GM10847 (cell line): Measurements from ENCODE around the gene CLCN2.
A peak's percentile ranks its signal among the peaks of the same experiment; 100 is the strongest.

Experiments used
- POLR2A ChIP-seq: IDR thresholded peaks from 2 replicates; pipeline ENCODE4 v1.6.1; 2011; ENCODE audit not compliant: insufficient read length; ENCODE audit errors: extremely low read depth

The CLCN2 gene

DNA sequence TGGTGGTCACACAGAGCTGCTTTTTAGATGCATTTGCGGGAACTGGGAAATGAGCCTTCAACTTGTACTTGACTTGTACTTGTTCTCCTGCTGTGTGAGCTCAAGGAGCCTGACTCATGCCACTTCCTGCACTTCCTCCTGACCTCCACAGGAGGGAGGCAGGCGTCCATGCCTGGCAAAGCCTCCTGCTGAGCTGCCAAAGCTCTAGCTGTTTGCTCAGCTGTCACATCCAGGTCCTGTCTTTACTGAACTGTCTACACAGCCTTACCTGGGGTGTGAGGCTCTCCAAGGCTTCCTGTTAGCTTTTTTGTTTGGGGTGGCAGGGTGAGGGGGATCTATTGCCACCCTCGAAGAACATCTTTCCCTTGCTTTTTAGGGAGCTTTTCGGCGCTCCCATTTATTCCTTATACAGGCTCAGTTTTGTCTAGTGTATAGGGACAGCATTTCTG is 10.2 kb upstream of the CLCN2 start:
- no peak for TF ChIP-seq POLR2A

DNA sequence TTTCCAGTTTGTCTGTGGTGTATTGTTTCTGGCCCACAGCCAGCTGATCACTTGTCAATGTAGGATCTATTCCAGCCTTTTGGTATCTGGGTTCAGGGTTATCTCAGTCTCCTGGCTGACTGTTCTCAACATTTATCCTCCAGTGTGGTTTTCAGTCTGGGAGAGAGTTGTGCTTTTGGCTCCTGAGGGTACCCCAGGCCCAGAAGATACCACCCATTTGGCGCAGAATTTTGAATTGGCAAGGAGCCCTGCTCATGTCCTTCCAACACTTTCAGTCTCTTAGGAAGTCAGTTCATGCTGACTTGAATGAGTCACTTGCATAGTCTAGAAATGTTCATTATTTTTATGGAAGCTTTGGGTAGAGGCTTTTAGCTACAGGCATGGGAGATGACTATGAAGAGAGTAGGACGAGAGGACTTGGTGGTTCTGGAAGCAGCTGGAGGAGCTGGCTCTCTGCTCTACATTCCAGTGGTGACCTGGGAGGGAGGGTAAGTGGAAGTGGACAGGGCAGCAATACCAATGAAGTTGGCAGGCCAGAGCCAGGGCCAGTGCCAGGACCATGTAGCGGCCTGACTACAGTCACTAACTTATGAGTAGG is 7.3 kb upstream of the CLCN2 start:
- no peak for TF ChIP-seq POLR2A

DNA sequence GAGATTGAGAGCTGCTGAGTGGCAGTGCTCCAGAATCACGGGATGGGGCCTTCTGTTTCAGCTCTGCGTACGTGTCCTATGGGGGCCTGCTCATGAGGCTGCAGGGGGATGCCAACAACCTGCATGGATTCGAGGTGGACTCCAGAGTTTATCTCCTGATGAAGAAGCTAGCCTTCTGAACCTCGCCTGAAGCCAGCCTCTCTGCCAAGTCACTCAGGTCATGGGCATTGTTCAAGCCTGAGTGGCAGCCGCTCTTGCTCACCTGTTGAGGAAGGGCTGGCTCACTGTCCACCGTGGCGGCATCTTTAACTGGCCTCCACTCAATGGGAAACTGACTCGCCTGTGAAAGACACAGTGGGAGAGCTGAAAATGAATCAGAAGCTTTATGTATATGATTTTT is 6.7 kb upstream of the CLCN2 start:
- no peak for TF ChIP-seq POLR2A

DNA sequence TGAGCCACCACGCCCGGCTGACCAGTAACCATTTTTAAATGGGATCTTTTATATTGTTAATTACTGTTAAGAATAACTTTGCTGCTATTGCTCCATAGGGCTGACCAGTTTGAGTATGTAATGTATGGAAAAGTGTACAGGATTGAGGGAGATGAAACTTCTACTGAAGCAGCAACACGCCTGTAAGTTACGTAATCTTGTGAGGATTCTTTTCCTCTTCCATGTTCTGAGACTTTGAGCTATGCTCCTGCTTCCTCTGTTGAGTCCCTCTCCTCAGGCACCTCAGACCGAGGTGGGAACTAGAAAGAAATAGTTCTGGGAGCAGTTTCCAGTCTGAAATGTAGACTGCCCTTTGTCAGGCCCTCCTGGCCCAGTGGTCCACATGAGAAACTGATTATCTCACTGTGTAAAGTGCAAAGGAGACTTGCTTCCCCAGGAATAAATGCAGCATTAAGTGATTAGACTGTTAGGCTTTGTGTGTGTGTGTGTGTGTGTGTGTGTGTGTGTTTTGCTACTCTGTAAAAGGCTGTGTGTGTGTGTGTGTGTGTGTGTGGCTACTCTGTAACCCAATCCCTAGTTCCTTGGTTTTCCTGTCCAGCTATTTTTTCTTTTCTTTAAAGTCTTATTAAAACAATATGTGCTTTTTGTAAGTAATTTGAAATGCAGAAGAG is 5.3 kb upstream of the CLCN2 start:
- TF ChIP-seq POLR2A = no peak

DNA sequence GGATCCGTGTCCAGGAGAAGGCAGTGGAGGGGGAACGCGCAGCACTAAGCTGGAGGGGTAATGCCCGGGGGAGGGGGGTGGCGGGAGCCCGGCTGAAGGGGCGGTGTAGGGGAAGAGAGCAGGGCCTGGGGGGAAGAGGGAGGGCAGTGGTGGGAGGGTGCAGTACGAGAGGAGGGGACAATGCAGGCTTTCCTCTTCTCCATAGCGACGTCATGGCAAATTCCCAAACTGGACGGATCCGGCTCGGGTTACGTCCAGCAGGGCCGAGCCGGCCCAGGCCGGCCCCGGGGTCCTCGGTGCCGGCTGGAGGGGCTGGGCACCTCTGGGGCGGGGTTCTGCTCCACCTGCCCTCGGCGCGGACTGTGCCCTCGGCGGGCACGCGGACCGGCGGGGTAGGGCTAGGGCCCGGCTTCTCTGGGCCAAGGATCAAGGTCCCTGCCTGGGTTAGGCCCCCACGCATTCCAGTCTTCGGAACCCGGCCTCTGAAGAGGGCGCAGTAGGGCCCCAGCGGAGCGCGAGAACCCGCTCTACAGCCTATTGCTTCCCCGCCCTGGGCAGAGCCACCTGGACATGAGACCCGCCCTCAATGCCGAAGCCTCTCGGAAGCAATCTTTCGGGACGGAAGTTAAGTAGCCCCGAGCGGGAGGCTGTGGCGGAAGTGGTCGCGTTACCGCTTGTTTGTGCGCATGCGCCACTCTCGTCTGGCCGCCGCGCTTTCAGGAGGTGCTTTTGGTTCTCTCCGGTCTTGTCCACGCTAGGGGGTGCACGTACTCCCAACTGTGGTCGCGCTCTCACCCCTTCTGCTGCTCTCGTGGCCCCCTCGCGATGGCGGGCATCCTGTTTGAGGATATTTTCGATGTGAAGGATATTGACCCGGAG is 1.5 kb upstream of the CLCN2 start:
- peak; percentile 75 for TF ChIP-seq POLR2A

DNA sequence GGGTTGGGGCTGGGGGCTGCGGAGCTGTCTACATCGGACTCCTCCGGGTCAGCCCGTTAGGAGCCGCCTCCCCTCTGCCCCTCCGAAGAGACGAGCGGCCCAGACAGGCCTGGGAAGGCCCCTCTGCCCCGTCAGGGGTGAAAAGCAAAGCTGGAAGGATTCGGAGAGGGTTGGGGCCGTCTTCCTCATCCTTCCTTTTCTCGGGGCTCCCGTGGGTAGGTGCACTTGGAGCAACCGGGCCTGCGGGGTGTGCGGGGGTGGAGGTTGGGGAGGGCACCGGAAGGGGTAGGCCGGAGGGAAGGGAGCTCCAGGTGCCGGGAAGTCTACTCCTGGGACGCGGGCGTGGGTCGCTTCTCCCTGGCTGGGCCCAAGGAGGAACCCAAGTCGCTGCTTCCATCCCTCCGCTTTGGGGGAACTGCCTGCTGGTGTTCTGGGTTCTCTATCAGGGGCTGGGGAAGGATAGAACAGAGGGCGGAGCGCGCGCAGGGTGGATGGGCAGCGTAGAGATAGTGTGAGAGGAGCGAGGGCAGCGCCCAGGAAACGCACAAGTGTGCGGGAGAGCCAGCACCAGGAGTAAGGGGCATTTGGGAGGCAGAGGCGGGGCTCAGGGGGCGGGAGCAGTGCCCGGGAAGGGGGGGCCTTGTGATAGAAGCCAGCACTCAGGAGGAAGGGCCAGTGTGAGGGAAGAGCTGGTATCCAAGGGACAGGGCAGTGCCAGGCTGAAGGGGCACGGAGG is 695 bp upstream of the CLCN2 start:
- no peak for TF ChIP-seq POLR2A

DNA sequence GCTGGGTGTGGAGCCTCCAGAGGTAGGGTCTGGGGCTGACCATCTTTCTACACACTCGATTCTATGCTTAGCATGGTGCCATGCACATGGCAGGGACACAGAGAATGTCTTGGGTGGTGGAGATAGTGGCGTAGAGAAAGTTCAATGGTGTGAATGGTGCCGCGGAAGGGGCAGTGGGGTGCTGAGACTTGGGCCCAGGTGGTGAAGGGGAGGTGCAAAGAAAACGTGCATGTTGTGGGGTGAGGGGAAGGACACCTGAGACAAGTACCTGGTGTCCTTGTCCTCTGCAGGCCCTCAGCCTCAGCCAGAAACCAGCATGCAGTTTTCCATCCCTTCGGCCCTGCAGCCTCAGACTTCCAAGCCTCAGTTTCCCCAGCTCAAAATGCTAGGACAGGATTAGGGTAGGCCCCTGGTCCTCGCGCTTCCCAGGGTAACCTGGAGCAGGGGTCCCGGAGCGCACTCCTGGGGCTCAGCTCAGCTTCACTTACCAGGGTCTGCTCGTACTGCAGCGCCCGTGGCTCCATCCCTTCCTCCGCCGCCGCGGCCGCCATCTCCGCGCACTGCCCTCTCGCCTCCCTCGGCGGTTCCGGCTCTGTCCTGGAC is 375 bp downstream of the CLCN2 start:
- no peak for TF ChIP-seq POLR2A

DNA sequence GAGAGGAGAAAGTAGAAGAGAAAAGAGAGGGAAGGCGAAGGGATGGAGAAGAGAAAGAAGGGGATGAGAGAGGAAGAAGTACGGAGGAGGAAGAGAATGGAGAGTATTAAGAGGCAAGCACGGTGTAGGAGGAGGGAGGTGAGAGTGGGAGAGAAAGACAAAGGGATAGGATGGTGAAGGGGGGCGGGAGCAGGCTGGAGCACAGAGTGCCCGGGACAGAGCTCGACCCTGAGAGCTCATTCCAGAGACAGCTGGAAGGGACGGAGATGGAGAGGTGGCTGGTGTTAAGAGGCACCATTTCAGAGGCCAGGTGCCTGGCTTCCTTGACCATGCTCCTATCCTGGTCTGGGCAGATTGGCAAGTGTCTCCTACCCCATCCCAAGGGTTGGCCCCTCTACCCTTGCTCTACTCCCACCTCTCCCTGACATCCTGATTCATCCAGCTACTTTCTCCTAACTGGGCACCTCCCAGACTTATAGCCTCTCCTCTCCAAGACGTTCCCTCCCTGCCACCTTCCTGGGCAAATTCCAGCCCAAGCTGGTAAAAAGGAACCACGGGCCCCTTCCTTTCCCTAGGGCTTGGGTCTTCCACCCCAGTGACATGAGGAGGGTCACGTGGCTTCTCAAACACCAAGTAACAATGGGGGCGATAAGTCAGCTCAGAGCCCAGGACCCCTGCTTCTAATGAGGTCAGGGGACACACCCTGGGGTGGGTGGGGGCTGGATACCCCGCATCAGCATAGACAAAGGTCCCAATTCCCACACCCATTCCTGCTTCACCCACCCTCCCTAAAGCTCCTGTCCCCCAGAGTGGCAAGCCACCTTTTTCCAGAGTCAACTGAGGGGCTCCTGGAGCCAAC is 1.1 kb downstream of the CLCN2 start:
- no peak for TF ChIP-seq POLR2A

DNA sequence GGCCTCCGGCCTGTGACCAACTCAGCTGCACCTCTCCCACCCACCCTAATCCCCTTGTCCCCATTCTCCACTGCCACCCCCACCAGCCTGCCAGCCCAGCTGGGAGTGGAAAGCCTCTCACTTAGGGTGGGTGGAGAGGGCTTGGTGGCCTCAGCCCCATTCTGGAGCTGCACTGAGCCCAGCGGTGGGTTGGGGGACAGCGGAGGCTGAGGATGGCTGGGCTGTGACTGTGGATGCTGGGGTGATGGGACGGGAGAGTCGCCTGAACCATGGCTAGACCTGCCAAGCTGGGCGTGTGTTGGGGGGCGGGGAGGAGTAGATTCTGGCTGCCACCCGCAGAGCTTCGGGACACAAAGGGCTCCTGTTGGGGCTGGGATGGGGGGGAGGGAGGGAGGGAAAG is 1.8 kb downstream of the CLCN2 start:
- TF ChIP-seq POLR2A = no peak

DNA sequence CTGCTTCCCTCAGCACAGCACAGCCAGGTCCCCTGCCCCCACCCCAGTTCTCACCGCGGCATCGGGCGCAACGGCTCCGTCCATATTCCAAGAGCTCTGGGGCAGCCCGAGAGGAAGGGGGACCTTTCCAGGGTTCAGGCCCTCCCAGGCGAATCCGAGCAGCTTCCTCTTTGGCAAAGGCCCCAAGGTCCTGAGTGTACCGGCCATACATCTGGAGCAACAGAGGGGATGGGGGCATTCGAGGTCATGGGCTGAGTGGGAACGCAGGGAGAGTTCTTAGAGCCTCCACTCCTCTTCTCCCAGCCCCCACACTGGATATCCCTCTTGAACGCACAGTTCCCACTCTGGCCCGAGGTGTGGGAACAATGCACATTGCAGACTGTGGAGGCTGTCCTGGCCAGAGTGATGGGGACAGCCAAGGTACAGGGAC is 2.5 kb downstream of the CLCN2 start:
- TF ChIP-seq POLR2A = no peak

DNA sequence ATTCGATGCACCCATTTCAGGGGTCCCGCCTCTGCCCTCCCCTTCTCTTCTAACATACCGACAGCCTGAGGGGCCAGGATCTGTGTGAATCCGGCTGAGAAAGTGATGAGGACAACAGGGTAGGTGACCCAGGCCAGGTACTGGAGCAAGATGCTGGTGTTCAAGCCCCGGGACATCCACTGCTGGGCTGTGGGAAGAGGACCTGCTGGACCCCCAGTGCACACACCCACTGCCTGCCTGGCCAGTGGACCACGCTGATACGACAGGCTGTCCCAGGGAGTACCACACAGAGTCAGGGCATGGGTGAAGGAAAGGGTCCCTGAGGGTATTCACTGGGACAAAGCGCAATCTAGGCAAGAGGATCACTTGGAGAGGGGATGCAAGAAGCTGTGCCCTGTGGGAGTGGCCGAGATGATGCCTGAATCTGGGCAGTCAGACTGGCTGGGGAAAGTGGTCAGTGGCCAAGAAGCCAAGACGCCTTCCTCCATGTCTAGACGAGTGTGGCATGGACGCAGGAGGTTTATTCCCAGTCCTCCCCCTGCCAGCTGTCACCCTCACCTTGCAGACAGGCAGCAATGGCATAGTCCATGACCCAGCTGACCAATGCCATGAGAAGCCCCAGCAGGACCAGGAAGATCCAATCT is 3.2 kb downstream of the CLCN2 start:
- TF ChIP-seq POLR2A = no peak

DNA sequence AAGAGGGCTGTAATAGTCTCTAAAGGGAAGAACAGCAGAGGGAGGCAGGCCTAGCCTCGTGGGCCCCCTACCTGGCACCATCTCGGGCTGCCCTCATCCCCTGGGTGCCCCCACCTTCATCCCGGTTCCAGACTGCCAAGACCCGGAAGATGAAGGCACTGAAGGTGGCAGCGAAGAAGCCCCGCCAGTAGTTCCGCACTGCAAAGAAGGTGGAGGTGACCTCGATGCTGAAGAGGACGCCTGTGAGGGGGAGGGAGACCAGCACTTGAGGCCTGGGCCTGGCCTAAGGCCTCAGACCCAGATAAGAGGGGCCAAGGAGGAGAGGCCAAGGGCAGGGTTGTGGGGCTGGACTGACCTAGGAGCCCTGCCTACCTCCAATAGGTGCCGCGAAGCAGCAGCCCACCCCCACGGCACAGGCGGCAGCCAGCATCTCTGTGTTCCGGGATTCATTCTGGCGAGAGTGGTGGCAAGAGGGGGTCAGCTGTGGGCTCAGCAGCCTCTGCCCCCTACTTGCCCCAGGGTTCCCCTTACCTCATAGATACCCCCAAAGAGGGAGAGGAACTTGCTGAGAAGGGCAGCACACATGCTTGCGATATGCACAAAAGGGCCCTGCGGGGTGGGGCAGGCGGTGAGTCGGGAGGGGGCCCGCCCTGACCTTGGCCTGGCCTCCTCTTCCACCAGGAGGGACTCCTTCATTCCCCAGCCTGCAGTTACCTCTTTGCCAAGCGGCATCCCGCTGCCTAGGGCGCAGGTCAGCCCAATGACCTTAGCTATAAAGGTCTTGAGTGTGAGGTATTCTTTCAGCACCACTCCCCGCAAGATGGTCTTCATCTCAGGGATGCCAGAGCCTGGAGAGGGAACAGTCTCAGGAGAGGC is 3.9 kb downstream of the CLCN2 start:
- TF ChIP-seq POLR2A = no peak

DNA sequence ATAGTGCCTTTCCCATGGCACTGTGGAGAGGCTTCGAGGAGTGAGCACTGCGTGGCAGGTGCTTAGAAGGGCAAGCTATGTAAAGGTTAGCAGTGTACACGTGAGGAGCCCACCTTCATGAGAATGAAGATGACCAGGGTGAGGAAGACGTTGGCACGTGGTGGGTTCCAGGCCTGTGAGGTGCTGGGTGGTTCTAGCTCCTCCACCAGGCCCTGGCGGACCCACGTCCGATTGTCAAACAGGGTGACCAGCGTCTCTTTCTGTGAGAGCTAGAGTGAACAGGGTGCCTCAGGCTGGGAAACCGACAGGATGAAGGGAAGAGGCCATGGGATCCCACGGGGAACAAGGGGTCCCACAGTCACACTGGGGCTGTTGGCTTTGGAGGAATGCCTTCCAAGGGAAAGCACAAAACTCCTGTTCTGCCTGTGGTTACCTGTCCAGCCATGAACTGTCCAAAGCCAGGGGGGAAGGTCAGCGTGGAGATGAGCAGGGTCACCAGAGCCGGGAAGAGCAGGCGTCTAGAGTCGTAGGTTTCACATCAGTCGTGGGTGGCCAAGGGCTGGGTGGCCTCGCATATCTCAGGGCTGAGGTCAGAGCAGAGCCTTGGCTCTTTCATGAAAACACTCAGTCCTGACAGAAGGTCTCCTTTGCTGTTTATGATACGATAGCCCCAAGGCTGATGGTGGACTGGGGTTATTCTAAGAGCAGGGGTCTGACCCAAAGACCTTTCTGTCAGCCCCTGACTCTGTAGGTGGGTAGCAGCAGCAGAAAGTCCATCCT is 6.0 kb downstream of the CLCN2 start:
- no peak for TF ChIP-seq POLR2A
